Activated CD8-positive, alpha-beta memory T cell treated with anti-CD3 and anti-CD28 coated beads for 36 hours (primary cell): ENCODE measurements around the gene OGFOD3. TPM values are rescaled to one million over a fixed set of nuclear protein-coding genes. Genes with fewer than 3 reads are reported as not detected.

Experiments used
- CTCF ChIA-PET: fragments of 350-600 bp; sonication (Branson Sonifier 250); formaldehyde crosslinking; loops from one replicate; lab custom pipeline; 2021; ENCODE audit warnings: antibody characterized with exemption; lab: Charles Lee
- POLR2A ChIA-PET: fragments of 350-600 bp; sonication (Branson Sonifier 250); formaldehyde crosslinking; loops from one replicate; lab custom pipeline; 2021; ENCODE audit warnings: antibody characterized with exemption; lab: Charles Lee
- total RNA-seq, 2 experiments: library from RNA; stranded (reverse); gene quantifications; one replicate each; pipeline ENCODE4 v1.2.3, GENCODE V29; 2021

Gene OGFOD3
- total RNA-seq, 2 experiments from 2014 or later: 27.5 to 29.2 TPM

DNA sequence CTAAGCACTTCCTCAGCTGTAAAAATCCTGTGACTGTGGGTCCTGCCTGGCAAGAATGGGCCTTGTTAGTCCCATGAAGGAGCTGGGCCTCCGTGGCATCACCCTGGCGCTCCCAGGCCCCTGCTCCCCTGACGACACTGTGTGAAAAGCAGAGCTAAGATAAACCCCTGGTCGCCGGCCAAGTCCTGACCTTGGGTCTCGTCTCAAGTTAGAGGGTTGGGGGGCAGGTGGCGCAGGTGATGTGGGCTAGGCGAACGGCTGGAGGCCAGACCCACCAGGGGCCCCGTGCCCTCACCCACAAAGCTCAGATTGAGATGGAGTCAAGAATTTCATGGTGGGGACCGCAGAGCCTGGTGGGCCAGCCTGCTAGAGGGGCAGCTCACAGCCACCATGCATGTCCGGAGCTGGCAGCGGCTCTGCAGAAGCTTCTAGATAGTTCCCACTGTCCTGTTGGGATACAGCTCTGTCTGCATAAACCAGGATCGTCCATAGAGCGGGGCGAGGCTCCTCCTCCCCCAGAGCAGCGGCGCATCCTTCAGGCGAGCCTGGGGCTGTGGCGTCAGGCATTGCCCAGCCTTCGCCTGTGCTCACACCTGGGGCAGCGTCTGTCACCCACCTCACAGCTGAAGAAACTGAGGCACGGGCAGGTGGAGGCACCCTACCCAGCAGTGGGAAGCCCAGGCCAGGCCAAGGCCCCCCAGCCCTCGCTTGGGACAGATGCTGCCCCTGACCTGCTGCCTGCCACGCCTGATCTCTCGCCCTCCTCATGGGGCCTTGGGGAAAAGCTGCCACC is 20.2 kb upstream of the OGFOD3 start:
- ChIA-PET POLR2A (interaction anchor here (0.5 kb wide), 2 partner anchors 206 to 232 kb away, joined by 3 to 4 read pairs; no protein-coding TSS in a partner anchor), CTCF (no interaction called here)

DNA sequence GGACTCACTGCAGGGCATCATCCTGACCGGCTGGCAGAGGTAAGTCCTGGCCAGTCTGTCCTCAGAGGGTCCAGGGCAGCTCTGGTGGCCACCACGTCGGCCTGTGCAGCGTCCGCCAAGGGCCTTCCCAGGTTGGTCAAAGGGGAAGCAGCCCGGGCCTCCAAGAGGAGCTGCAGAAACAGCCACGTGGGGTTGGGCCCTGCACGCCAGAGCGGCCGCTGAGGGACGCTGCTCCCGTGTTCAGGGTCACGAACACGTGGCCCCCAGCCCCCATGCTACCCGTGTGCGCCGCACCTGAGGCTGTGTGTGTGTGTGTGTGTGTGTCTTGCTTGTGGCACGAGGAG is 18.9 kb upstream of the OGFOD3 start:
- ChIA-PET CTCF (no interaction called here), POLR2A (no interaction called here)

DNA sequence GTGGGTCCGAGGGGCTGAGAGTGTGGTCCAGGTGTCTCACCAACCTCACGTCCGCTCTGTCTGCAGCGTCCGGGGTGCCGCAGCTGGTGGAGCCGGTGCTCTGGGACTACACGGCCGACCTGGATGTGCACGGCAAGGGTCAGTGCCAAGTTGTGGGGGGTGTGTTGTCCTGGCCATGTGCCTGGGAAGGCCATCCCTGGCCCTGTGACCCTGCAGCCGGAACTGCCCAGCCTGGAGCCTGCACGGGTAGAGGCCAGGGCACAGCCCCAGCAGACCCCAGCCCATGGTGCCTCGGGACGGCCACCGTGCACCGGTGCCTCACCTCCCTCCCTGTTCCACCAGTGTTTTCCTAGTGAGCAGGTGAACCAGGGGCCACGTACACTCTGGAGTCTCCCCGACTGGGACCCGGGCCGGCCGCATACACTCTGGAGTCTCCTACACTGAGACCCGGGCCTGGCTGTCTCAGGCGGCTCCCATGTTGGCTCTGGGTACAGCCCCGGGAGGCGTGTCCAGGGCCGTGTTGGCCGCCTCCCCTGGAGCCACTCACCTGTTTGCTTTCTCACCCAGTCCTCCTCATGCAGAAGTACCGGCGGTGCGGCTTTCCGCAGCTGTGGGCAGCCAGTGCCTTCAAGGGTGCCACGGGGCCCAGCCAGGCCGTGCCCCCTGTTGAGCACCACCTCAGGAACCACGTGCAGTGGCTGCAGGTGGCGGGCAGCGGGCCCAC is 18.4 kb upstream of the OGFOD3 start:
- ChIA-PET CTCF (no interaction called here), POLR2A (no interaction called here)

DNA sequence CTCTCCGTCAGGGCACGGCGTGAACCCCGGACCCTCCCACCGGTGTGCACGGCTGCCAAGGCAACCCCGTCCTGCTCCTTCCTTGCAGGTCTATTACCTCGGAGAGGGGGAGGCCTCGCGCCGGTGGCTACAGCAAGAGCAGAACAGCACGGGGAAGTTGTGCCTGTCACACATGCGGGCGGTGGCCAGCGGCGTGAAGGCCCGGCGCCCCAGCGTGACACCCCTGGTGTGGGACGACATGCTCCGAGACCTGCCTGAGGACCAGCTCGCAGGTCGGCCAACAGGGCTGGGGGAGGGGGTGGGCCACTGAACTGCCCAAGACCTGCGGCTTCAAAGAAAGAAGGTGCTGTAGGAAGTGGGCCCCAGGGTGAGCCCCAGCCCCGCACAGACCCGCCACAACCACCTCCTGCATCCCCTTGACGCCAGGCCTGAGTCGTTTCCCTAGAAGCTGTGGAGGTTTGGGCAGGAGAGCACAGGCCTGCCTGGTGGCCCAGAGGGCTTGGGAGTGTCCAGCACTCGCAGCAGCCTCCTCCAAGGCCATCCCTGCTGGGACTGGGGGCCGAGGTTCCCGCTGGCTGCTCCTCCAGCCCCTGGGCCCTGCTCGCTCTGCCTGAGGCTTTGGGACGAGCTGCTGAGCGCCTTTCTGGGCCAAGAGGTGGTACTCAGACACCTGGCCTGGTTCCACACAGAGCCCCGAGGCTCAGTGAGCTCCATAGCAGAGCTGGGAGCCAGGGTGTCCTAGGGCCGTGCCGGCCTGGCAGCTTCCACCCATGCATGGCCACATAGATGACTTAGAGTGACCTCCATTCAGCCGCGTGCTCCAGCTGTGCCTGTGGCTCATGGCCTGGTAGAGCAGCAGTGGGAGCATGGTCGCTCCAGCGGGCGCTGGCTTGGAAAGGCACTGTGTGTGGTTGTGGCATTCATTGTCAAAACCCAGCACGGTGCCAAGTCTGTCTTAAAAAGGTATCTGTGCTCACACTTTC is 17.5 kb upstream of the OGFOD3 start:
- CTCF ChIA-PET: interaction anchor here (0.5 kb wide), 1 partner anchor 83 kb away, joined by 3 read pairs; no protein-coding TSS in a partner anchor
- POLR2A ChIA-PET: interaction anchor here (0.6 kb wide), 1 partner anchor 12 kb away, joined by 3 read pairs; no protein-coding TSS in a partner anchor

DNA sequence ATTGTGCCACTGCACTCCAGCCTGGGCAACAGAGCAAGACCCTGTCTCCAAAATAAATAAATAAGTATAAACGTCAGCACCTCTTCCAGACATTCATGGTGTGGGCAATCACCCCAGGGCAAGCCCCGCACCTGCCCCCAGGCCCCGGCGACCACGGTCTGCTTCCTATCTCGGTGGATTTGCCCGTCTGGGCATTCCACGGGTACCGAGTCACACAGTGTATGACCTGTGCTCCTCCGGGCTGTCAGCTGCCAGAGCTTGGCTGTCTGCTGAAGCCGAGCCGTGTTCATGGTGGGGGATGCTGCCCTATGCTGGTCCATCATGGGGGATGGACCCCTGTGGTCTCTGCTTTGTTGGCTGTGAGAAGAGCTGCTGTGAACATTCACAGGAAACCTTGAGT is 16.7 kb upstream of the OGFOD3 start:
- POLR2A ChIA-PET: interaction anchor here (0.6 kb wide), 1 partner anchor 13 kb away, joined by 3 read pairs; no protein-coding TSS in a partner anchor
- CTCF ChIA-PET: interaction anchor here (1.6 kb wide), 1 partner anchor 16 kb away, joined by 3 read pairs; no protein-coding TSS in a partner anchor

DNA sequence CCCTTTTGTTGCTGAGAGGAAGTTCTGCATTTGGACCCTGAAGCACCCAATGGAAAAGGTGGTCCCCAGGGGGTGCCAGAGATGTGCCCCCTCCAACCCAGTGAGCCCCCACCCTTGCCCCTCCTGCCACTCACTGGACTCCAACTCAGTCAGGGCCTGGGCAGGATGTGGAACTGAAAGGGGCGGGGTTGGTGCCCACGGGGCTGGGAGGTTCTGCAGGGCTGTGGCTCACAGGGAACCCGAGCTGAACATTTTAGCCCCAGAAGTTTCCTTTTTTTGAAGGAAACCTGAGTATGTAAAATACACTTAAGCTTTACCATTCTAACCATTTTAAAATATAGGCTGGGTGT is 15.8 kb upstream of the OGFOD3 start:
- ChIA-PET CTCF (interaction anchor here (1.6 kb wide), 1 partner anchor 15 kb away, joined by 3 read pairs; no protein-coding TSS in a partner anchor), POLR2A (interaction anchor here (0.6 kb wide), 1 partner anchor 9 kb away, joined by 4 read pairs; no protein-coding TSS in a partner anchor)

DNA sequence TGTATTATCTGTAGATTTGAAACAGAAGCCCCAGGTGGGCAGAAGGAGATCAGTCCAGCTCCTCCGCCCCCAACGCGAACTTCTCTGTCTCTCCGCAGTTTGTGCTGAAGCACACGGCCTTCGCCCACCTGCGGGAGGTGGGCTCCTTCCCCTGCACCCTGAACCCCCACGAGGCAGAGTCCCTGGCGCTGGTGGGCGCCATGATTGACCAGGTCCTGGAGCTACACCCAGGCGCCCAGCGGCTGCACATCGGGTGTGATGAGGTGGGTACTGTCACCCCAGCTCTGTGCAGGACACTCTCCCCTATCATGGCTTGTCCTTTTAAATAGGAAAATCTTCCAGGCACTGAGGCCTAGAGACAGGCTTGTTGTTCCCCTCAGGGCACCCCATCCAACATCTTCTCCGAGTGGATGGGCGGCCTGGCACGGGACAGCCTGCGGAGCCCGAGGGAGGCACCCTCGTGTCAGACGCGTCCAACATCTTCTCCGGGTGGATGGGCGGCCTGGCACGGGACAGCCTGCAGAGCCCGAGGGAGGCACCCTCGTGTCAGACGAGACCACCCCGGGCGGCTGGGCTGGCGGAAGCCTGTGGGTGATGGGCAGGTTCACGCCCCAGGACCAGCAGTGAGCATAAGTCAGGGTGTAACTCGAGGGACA is 15.3 kb upstream of the OGFOD3 start:
- POLR2A ChIA-PET: interaction anchor here (0.6 kb wide), 1 partner anchor 9 kb away, joined by 4 read pairs; no protein-coding TSS in a partner anchor
- CTCF ChIA-PET: interaction anchor here (1.6 kb wide), 1 partner anchor 14 kb away, joined by 3 read pairs; no protein-coding TSS in a partner anchor

DNA sequence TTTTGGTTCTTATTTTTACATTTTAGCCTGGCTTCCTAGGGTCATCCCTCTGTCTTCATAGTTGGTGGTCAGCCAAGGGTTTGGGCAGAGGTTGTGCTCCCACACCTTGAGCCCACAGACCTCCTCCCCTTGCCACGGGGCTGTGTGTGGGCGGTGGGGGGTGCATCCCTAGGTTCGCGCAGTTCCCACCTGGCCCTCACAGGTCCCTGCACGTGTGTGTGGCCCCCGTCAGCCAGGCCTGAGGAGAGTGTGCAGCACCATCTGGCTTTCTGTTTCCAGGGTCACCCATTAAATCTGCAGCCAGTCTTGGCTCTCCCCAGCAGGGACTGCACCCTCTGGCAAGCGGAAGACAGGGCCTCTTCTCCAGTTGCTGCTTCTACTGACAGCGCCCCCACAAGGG is 13.6 kb upstream of the OGFOD3 start:
- POLR2A ChIA-PET: no interaction called here

DNA sequence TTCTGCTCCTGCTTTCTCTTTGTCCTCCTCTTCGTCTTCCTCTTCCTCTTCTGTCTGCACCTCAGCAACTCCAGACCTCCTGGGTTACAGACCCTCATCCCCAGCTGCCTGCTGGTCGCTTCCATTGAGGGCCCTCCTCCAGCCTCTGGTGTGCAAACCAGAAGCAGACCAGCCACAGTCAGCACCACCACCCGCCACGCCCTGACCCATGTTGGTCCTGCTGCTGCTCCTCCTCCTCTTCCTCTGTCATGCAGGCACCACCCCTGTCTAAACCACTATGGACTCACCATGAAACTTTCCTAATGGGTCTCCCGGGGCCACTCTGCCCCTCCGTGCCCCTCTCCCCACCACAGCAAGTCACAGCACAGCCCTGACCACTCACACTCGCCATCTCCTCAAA is 11.4 kb upstream of the OGFOD3 start:
- ChIA-PET CTCF (no interaction called here), POLR2A (no interaction called here)

More for the DNA sequence above, 13.6 kb upstream of the OGFOD3 start:
- CTCF ChIA-PET: no interaction called here

DNA sequence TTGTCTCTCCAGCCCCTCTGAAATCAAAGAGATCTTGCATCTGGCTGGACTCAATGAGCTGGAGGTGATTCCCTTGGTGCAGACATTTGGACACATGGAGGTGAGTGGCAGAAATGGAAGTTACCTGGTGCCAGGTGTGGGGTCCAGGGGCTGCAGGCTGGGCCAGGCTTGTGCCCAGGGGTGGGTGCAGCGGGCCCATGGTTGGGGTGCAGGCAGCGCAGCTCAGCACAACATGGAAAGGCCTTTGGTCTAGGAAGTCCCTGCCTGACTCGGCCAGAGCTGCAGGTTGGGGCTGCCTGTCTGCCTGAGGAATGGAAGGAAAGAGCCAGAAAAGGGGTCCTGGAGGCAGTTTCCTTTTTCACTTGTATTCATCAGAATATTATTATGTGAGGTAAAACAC is 10.2 kb upstream of the OGFOD3 start:
- ChIA-PET CTCF (interaction anchor here (1.2 to 1.7 kb wide), 2 partner anchors 11 to 14 kb away, joined by 3 read pairs; no protein-coding TSS in a partner anchor), POLR2A (no interaction called here)

DNA sequence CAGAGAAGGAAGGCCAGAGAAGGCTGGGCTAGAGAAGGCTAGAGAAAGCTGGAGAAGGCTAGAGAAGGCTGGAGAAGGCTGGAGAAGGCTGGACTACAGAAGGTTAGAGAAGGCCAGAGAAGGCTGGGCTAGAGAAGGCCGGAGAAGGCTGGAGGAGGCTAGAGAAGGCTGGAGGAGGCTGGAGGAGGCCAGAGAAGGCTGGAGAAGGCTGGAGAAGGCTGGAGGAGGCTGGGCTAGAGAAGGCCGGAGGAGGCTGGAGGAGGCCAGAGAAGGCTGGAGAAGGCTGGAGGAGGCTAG is 6.4 kb upstream of the OGFOD3 start:
- CTCF ChIA-PET: interaction anchor here (1.1 to 1.6 kb wide), 4 partner anchors 18 to 33 kb away, joined by 3 to 4 read pairs (median 3); no protein-coding TSS in a partner anchor
- POLR2A ChIA-PET: no interaction called here

DNA sequence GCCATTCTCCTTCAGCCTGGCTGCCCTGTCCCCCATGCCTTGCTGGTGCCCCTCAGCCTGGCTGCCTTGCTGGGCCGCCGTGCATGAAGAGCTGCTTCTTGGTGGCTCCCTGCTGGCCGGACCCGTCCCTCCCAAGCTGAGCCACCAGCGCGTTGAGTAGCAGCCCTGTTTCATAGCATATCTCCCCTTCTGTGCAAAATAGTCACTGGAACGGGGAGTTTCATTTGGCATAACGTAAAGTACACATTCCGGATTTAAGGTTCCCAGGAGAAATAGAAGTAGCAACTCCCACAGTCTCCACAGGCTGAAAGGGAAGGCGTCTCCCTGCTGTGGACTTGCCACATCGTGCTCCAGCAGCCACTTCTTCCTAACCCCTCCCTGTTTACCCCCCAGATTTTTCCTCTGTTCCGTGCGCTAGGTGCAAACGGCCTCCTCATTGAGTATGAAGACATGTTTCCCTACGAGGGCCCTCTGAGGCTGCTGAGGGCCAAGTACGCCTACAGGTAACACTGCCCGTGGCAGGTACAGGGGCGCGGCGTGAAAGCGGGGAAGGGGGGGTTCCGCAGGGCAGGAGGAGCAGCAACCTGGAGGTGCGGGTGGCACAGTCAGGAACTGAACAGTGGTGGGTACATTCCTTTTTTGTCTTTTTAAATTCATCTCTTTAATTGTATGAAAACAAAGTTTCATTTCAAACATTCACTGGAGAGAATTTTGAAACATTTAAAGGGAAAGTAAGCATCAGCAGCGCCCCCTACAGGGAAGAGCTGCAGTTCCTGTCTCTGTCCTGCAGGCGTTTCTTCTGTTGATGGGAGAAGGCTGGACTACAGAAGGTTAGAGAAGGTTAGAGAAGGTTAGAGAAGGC is 5.8 kb upstream of the OGFOD3 start:
- POLR2A ChIA-PET: no interaction called here
- CTCF ChIA-PET: interaction anchor here (1.1 to 1.6 kb wide), 5 partner anchors 19 to 97 kb away, joined by 3 to 4 read pairs (median 3); no protein-coding TSS in a partner anchor

DNA sequence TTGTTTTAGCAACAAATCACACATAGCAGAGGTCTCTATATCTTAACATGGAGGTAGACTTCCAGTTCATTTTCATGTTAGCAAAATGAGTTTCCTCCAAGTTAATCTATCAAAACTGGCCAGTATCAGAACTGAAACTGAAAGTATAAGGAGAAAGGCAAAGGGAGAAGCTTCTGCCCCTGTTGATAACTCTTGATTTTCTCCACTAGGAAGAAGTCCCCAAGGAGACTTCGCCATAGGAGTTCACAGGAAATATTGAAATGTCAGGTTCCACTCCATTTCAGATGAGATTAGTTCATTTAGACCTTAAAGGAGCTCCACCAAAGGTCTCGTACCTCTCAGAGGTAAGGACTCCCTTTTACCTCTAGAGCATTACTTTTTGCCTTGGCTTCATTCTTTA is 1.2 kb upstream of the OGFOD3 start:
- POLR2A ChIA-PET: no interaction called here
- CTCF ChIA-PET: interaction anchor here (1.0 to 1.3 kb wide), 4 partner anchors 15 to 62 kb away, joined by 3 read pairs; no protein-coding TSS in a partner anchor

DNA sequence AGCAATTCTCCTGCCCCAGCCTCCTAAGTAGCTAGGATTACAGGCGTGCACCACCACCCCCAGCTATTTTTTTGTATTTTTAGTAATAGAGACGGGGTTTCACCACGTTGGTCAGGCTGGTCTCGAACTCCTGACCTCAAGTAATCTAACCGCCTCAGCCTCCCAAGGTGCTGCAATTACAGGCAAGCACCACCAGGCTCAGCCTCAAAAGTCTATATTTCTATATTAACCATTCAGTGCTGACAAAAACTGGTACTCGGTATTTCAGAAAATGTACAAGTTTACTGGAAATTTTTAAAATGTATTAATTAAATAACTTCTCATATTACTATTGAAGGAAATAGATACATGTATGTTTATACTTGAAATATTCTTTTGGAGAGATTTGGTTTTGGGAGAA is 1.6 kb downstream of the OGFOD3 start:
- CTCF ChIA-PET: interaction anchor here (0.7 to 1.3 kb wide), 3 partner anchors 115 to 181 kb away, joined by 3 to 4 read pairs (median 3); no protein-coding TSS in a partner anchor
- POLR2A ChIA-PET: interaction anchor here (0.6 kb wide), 1 partner anchor 93 kb away, joined by 3 read pairs; no protein-coding TSS in a partner anchor

DNA sequence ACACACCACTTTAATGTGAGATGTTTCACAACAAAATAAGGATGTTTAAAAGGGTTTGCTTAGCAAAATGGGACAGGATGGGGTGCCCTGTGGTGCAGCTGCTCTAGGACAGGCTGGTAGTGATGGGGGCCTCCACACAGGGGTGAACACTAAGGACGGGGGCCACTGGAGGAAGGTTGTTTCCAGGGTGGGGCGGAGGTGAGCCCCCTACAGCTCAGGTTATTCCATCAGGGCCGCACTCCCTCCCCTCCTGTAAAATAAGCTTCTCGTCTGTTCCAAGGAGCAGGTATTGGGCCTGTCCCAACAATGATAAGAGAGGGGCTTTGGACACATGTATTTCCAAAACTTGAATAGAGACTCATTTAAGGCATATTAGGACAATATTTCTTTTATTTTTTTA is 2.1 kb downstream of the OGFOD3 start:
- ChIA-PET CTCF (interaction anchor here (0.7 kb wide), 1 partner anchor 121 kb away, joined by 3 read pairs; no protein-coding TSS in a partner anchor), POLR2A (interaction anchor here (0.6 kb wide), 1 partner anchor 93 kb away, joined by 3 read pairs; no protein-coding TSS in a partner anchor)

DNA sequence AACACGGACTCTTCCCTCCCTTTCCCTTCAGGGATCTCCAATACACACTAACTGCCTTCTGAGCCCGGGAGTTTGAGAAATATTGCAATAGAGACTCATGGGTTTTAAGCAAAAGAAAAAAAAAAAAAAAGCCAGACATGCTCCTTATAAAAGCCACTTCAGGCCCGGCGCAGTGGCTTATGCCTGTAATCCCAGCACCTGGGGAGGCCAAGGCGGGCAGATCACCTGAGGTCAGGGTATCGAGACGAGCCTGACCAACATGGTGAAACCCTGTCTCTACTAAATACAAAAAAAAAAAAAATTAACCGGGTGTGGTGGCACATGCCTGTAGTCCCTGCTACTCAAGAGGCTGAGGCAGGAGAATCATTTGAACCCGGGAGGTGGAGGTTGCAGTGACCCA is 2.6 kb downstream of the OGFOD3 start:
- CTCF ChIA-PET: no interaction called here
- POLR2A ChIA-PET: no interaction called here

DNA sequence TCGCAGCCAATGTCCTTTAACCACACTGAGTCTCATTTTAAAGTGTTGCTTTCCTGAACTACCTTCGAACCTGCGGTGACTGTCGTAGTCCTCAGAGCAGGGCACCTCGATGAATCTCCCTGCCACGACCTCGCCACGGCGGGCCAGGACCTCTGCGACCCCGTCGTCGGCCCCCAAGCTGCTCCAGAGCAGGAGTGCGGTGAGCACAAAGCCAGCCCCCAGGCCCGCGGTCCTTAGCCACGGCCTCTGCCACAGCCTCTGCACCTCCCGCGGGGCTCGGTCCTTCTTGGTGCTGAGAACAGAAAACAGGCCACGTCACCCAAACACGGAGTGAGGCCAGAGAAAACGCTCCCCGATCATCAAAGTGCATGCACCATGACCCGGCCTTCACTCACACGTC is 3.0 kb downstream of the OGFOD3 start:
- ChIA-PET CTCF (interaction anchor here (0.7 to 1.8 kb wide), 3 partner anchors 13 to 179 kb away, joined by 3 to 5 read pairs (median 3); no protein-coding TSS in a partner anchor), POLR2A (no interaction called here)
